Glomerular endothelial cell (primary cell): ENCODE data around the gene MYO18B. TPM values are rescaled to one million over a fixed set of nuclear protein-coding genes. Genes with fewer than 3 reads are reported as not detected.

Experiments used
- DNase-seq: peaks from one replicate; pipeline ENCODE4 v3.0.0-alpha.2; 2011; ENCODE audit warnings: low read depth, low spot score; ENCODE audit errors: extremely low read depth
- total RNA-seq: library from RNA; depleted of rRNA; stranded (reverse); fragments of >200 nt; gene quantifications from 2 replicates; pipeline ENCODE4 v1.2.3, GENCODE V29; 2015

Gene MYO18B
- total RNA-seq, 1 donor from 2014 or later, result 0.12 TPM

DNA sequence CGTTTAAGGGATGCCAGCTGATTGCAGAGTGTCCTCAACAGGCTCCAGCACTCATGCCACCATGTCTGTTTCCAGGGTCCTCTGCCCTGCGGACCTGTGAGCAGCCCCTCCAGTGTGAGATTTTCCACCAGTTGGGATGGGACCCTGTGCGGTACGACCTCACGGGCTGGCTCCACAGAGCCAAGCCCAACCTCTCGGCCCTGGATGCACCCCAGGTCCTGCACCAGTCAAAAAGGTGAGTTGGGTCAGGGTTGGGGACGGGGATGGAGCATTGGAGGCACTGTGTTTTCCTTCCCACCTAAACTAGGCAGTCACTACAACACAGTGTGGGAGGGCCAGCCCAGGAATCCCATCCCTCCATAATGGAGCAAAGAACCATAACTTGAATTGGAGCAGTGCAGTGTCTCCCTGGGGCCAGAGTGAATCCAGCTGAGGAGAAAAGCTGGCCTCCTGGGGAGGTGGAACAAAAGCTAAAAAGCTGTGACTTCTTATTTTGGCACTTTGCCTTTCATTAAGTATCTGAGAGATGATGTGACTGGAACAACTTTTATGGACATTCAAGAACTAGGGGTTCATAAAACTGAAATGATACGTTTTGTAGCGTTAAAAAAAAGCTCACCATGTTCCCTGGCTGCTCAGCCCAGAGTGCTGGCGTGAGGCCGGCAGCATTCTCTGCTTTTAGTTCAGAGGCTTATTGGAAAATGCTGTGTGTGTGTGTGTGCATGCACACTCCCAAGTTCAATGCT lies 101.8 kb downstream of the MYO18B start:
- DNase-seq, result no peak

DNA sequence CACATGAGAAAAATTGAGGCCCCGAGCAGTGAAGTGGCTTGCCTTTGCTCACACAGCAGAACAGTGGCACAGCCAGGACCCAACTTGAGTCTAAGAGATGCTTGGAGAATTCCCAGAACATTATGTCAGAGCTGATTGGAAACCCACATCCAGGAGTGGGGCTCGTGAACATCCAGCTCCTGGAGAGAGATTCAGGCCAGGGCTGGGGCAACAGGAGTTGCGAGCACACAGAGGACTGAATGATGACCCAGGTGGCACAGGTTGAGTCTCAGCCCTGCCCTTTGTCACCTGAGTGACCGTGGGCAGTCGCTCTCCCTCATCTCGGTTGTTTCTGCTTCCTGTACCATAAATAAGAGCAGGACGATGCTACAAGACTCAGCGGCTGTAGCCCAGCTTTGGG lies 102.6 kb downstream of the MYO18B start:
- DNase-seq, result no peak

DNA sequence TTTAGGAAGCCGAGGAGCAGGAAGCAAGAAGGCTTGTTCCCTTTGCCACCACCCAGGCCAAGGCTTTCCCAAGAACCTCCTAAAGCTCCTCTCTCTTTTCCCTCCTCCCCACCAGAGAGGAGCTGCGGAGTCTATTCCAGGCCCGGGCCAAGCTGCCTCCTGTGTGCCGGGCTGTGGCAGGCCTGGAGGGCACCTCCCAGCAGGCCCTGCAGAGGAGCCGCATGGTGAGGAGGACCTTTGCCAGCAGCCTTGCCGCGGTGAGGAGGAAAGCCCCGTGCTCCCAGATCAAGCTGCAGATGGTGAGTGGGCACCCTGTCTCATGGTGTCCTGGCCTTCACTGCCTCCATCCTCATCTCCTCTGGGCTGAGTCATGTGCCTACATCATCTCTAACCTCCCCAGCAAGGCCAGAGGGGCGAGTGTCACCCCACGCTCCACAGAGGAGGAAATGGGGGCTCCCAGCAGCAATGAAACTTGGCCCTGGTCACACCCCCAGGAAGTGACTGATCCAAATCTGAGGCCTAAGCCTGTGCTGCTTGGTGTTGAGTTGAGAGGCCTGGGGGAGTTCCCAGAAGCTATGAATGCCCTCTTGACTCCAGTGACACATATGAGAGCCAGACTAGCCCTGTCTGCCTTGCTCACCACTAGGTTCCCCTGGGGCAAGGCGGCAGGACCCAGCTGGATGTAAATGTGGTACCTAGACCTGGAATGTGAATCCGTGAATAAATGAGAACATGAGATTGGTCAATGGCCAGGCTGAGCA lies 104.2 kb downstream of the MYO18B start:
- no peak for DNase-seq

DNA sequence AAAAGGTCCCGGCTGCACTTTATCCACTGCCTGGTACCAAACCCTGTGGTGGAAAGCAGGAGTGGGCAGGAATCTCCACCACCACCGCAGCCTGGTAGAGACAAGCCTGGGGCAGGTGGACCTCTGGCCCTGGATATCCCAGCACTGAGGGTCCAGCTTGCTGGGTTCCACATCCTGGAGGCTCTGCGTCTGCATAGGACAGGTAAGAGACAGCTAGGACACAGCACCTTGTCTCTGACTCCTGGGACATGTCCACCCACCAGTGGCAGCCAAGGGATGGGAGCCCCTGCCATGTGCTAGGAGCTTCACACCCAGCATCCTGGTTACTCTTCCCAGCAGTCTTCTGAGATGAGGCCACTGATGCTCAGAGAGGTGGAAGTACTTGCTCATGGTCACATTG lies 105.5 kb downstream of the MYO18B start:
- no peak for DNase-seq

DNA sequence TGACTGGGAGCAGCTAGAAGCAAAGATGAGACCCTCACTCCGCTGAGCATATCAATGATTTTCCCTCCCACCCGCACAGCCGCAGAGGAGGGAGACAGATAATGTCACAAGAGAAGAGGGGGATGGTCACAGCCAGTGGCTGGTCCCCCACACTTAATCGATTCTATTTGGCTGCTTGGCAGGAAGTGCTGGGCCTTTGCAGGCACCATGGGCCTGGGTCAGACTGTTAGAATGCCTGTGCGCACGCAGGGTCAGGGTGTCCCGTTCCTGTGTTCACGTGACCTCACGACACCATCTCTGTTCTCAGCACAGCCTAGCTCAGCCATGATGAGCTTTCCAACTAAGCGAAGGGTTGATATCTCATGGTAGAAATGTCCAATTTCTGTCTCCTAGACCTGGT lies 107.0 kb downstream of the MYO18B start:
- DNase-seq, result no peak

DNA sequence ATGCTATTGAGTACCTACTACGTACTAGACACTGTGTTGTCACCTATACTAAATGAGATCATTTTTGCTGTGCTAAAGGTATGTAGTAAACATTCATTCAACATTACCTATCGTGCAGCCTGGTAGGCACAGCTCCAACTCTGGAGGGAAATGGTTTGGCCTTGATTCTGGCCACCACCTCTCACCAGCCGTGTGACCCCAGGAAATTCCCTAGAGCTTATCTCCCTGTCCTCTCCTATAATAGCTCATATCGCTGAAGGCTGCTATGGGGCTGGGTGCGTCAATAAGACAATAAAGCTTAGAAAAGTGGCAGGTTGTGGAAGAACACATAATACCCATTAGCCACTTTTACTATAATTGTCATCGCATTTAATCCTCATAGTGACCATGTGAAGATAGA lies 107.5 kb downstream of the MYO18B start:
- no peak for DNase-seq

DNA sequence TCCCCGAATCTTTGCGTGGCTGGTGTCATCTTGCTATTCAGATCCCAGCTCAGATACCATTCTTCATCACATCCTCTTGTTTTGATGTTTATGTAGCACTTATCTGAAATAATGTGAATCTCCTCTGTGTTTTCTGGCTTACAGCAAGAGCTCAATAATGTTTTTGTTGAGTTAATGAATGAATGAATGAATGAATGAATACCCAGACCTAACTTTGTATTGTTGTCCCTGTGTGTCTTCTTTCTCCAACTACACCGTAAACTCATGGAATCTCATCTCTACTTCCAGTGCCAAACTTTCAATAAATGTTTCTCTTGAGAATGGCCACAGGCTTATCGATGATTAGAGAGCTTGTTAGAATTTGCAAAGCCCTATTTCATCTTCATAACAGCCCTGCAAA lies 110.2 kb downstream of the MYO18B start:
- DNase-seq, result no peak

DNA sequence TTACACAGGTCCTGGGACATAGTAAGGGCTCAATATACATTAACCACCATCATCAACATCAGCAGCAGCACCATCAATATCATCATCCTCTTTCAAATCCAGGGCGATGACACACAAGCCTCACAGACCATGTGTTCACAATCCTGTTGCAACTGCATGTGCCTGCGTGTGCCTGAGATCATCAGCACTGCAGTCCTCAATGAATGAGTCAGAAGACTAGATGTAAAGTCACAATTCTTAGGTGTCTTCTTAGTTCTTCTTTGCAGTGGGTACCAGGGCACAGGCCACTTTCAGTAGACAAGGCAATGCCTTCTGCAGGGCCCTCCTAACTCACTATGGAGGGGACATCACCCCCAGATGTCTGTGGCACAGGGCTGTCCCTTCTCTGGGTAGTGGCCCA lies 111.1 kb downstream of the MYO18B start:
- no peak for DNase-seq

DNA sequence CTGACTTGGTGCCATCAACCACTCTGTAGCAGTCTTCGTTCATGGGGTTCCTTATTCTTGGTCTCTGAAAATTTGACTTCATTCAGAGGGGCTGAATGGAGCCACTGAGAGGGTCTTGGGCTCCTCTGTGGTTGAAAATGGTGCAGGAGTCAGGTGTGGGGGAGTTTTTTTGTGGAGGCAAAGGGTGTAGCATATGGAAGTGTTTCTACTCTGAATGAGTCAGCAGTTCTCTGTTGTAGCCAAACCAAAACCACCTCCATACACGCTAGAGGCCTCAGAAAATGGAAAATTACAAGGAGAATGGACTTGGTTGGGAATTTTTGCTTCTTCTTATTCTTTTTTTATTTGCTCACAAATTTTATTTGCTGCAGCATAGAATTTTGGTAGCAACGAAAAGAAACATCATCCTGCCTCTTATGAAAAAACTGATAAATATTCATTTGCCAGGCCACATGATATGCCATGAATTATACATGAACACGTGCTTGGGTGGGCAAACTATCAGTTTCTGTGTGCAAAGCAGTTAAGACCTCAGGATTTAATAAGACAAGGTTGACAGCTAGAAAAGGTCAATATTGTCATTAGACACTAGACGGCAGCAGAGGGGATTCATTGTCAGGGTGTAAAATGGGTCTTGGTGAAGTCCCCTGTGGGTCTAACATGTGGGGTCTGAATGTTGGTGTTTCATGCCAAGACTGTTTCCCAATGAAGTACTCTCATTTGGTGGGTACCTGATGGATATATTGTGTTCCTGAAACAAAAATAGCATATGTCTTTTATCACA lies 111.7 kb downstream of the MYO18B start:
- DNase-seq, result no peak

DNA sequence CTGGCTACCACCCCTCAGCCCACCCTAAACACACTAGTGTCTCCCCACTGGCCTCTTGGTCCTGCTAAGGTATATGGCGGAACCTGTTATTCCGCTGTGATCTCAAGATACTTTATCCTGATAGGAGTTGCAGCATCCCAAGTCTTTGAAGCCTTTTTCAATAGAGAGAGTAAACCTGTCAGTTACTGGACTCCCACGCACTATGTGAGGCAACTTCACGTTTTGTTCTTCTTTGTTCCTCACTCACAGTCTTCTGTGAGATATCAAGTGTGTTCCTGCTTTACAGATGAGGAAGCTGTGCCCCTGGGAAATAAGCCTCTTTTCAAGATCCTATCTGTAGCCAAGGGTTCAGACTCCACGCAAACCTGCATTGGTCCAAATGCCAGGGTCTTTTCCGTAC lies 127.8 kb downstream of the MYO18B start:
- no peak for DNase-seq

DNA sequence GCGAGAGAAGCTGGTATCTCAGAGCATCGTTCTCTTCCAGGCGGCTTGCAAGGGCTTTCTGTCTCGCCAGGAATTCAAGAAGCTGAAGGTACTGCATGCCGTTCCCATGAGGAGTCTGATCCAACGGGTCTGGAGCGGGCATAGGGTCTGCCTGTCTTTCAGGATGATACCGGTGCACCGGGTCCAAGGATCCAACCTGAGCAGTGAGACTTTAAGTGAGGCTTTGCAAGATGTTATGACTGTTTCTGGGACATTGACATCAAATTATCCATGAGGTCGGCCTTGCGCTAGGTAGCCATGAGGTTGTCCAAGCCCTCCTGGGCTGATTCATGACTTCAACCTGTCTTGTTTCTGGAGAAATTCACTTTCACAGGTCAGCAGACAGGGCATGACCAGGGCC lies 132.3 kb downstream of the MYO18B start:
- no peak for DNase-seq

DNA sequence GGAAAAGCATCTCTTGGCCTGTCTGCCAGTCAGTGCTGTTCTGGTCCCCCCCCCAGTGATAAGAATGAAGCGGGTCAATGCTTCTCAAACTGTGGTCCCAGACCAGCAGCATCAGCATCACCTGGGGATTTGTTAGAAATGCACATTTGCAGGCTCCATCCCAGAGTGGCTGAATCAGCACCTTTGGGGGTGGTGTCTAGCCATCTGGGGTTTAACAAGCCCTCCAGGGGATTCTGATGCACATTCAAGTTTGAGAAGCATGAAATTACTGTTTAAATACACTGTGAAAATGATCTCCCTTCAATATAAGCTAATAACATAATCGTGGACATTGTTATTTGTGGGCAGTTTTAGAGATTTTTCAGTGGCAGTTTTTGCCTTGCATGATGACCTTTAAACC lies 133.5 kb downstream of the MYO18B start:
- no peak for DNase-seq

DNA sequence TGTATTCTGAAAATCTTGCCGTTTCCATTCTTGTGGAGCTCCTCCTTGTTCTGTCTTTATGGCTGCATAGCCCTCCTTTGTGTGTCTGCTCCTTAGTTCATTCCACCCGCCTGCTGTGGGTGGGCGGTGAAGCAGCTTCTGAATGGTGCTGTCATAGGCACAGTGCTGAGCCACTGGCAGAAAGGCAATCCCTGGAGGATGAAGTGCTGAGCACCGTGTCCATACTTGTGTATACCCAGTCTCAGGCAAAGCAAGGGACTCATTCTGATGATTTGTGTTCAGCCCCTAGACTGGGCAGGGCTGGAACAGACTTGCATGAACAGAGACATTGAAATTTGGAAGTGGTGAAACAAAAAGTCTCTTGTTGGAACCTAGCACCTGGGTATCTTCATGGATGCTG lies 134.9 kb downstream of the MYO18B start:
- DNase-seq, result no peak

DNA sequence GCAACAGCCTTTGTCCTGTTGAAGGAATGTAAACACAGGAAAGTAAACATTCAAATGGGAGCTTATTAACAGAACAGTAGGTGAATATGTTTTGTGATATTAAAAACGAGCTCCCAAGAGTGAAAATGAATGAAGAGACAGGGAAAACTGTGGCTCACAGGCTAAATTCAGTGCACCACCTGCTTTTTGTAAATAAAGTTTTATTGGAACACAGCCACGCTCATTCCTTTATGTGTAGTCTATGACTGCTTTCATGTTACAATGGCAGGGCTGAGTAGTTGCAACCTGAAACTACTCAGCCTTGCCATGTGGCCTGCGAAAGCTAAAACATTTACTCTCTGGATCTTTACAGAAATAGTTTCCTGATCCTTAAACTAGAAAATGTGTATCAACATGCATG lies 136.9 kb downstream of the MYO18B start:
- DNase-seq, result no peak

DNA sequence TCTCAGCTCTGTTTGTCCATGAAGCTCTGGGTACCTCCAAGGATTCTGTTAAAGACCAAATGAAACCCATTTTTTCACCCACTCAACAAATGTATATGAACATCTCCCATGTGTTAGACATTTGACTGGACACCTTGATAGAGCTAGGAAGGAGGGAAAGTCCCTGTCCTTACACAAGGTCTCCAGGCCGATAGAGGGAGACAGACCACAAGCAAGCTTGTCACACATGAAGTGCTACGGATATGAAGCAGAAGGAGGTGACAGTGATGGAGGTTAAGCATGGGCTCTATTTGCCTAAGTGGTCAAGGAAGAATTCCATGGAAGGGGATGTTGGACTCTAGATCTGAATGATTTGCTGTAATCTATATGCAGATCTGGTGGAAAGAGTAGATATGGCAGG lies 138.5 kb downstream of the MYO18B start:
- no peak for DNase-seq

DNA sequence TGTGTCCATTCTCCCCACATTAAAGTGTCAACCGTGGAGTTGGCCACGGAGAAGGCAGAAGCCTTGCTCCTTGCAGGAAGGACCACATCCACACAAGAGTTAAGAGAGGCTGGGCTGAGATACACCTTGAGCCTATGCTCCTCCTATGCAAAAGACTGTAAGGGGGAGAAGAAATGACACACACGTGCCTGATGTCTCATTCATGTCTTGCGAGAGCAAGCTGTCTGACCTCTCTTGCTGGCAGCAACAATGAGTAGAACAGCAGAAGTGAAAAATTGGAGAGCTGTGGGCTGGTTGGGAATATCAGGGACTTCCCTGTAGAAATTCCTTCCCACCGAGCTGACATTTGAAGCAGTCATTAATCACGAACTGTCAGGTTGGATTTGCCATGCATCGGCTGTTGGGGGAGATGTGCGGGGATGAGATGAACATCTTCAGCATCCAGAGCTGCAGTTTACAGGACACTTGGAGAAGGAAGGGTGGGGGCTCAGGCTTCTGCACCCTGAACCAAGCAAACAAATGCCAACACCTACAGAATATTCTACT lies 139.3 kb downstream of the MYO18B start:
- DNase-seq, result no peak

DNA sequence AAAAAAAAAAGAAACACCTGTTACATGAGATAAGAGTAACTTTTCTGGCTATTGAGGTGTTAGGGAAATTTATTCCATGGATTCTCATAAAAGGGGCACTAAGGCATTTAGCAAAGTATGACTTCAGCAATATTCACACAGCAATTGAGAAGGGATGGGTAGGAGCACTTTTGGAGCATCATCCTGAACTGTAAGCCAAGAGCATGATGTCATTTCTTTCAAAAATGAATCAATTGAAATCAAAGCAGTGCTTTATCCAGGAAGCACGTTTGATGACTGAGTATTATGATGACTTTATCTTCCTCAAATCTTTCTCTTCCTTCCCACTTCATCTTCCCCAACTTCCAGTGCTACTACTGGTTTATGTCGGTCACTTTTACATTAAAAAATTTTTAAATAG lies 140.4 kb downstream of the MYO18B start:
- no peak for DNase-seq

DNA sequence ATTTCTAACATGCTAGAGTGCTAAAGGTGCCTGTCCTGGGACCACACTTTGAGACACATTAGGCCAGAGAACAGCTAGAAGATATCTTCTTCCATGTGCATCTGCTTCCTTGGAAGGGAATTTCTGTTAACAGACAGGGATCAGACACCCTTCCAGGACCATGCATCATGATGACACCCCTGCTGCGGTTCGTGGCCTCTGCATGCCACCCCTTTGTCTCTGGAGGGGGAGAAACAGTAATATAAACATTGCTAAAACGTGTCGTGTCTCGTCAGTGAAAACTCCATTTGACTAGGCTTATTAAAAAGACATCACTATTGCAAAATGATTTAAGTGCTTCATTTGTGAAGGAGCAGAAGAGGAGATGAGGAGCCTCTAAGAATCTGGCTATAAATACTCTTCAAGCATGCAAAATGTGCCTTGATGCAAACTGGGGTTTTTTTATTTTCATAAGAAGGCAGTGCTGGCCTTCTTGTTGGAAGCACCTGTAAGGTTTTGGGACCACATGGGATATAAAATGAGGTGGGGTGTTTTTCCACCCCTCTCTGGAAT lies 141.6 kb downstream of the MYO18B start:
- DNase-seq, result no peak

DNA sequence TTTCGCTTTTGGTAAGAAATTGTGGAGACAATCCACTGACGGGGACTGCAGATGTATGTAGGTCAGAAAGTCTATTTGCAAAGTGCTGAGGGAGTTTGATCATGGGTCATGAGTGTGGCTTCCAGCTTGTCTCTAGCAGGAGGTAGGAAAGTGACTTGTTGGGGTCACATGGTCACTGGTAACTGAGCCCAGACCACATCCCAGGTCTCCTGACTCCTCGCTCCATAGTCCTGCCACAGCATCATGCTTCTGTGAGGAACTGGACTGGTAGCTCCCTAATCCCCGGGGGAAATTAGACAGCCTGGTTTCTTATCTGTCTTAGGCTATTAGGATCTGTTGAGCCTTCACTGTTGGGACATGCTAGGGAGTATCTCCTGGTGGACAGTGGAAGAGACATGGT lies 142.1 kb downstream of the MYO18B start:
- no peak for DNase-seq

DNA sequence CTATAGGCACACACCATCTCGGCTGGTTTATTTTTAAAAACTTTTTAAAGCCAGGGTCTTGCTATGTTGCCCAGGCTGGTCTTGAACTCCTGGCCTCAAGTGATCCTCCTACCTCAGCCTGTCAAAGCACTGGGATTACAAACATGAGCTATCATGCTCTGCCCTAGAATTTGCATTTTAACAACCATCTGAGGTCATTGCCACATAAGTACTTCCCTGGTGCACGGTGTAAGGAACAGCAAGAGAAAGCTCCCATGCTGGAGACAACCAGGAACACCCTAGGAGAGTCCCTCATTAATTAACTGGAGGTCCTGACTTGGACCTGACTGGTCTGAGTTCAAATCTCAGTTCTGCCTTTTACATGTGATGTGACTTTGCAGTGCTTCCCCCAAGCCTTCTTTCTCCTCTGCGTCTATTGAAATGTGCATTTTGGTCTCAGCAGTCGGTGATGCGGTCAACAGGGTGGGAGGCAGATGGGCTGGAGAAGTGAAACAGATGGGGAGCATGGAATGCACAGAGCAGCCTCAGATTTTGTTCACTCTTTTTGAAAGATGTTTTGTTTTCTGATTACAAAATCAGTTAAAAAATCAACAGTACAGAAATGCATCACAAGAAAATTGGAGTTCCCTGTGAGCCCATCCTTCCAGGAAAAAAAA lies 146.5 kb downstream of the MYO18B start:
- DNase-seq, result no peak

DNA sequence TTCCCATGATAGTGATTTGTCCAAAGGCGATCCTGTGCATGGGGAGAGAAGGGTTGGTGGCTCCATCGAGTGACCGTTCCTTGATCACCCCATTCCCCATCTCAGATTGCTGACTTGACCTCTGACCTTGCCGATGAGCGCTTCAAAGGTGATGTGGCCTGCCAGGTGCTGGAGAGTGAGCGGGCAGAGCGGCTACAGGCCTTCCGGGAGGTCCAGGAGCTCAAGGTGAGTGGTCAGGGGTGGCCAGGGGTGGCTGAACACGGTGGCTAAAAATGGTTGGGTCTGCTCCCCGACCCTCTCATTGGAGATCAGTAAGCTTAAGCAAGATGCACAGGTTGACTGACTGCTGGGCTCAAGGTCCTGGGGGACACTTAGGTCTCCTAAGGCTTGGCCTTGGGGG lies 148.7 kb downstream of the MYO18B start:
- DNase-seq, result no peak
